Astrocyte (in vitro differentiated cells and primary cell): ENCODE measurements around the gene MTTP. TPM values are rescaled to one million over a fixed set of nuclear protein-coding genes. Genes with fewer than 3 reads are reported as not detected.

Experiments used
- DNase-seq: peaks from one replicate; pipeline ENCODE4 v3.0.0-alpha.2; 2010; ENCODE audit warnings: low read depth
- FAIRE-seq: peaks from 2 replicates; lab custom pipeline; 2011; peaks lifted over from hg19 to GRCh38; lab: Jason Lieb, UNC
- H2AFZ ChIP-seq: 2 replicates; pipeline ENCODE4 v1.6.0; 2012; ENCODE audit warnings: low read depth, low read length, inconsistent platforms
- H3K27ac ChIP-seq: 2 replicates; pipeline ENCODE4 v1.5.1; 2011; ENCODE audit warnings: low read depth, low read length, inconsistent platforms
- H3K27me3 ChIP-seq: 2 replicates; pipeline ENCODE4 v1.6.0; 2011; ENCODE audit warnings: low read length, inconsistent platforms; ENCODE audit not compliant: insufficient read depth
- H3K36me3 ChIP-seq: 2 replicates; pipeline ENCODE4 v1.5.1; 2011; ENCODE audit warnings: low read length, inconsistent platforms; ENCODE audit not compliant: insufficient read depth
- H3K4me1 ChIP-seq: 2 replicates; pipeline ENCODE4 v1.5.1; 2011; ENCODE audit warnings: low read length, inconsistent platforms; ENCODE audit not compliant: insufficient read depth
- H3K4me2 ChIP-seq: 2 replicates; pipeline ENCODE4 v1.6.0; 2012; ENCODE audit warnings: low read length, inconsistent platforms
- H3K4me3 ChIP-seq: 2 replicates; pipeline ENCODE4 v1.5.1; 2011; ENCODE audit warnings: low read depth, mild to moderate bottlenecking, low read length, inconsistent platforms; ENCODE audit not compliant: insufficient read depth
- H3K79me2 ChIP-seq: 2 replicates; pipeline ENCODE4 v1.6.0; 2012; ENCODE audit warnings: mild to moderate bottlenecking, low read length, inconsistent platforms; ENCODE audit not compliant: insufficient read depth
- H3K9ac ChIP-seq: 2 replicates; pipeline ENCODE4 v1.6.0; 2012; ENCODE audit warnings: mild to moderate bottlenecking, low read length, inconsistent platforms
- H3K9me3 ChIP-seq: 2 replicates; pipeline ENCODE4 v1.5.1; 2012; ENCODE audit warnings: low read depth, mild to moderate bottlenecking, low read length, inconsistent platforms; ENCODE audit not compliant: insufficient read depth
- H4K20me1 ChIP-seq: 2 replicates; pipeline ENCODE4 v1.6.0; 2012; ENCODE audit warnings: low read length, inconsistent platforms; ENCODE audit not compliant: insufficient read depth
- H3K27ac Mint-ChIP-seq: one replicate; pipeline ENCODE4 v1.8.0; 2021; ENCODE audit warnings: mild to moderate bottlenecking, mixed read lengths; ENCODE audit not compliant: unreplicated experiment
- H3K27me3 Mint-ChIP-seq: one replicate; pipeline ENCODE4 v1.8.0; 2021; ENCODE audit warnings: low read depth, mixed read lengths; ENCODE audit not compliant: unreplicated experiment
- H3K36me3 Mint-ChIP-seq: one replicate; pipeline ENCODE4 v1.8.0; 2021; ENCODE audit warnings: low read depth, mixed read lengths; ENCODE audit not compliant: unreplicated experiment
- H3K4me1 Mint-ChIP-seq: one replicate; pipeline ENCODE4 v1.8.0; 2021; ENCODE audit warnings: low read depth, mixed read lengths; ENCODE audit not compliant: unreplicated experiment
- H3K4me3 Mint-ChIP-seq: one replicate; pipeline ENCODE4 v1.8.0; 2021; ENCODE audit warnings: mild to moderate bottlenecking, moderate library complexity, mixed read lengths; ENCODE audit not compliant: unreplicated experiment
- H3K9me3 Mint-ChIP-seq: one replicate; pipeline ENCODE4 v1.8.0; 2021; ENCODE audit warnings: mild to moderate bottlenecking, mixed read lengths; ENCODE audit not compliant: unreplicated experiment
- CTCF ChIP-seq: IDR thresholded peaks from 2 replicates; pipeline ENCODE4 v1.5.1; 2011; ENCODE audit warnings: low read depth, mild to moderate bottlenecking, inconsistent platforms, low read length, moderate library complexity; ENCODE audit not compliant: insufficient read depth
- EZH2 ChIP-seq: IDR thresholded peaks from 2 replicates; pipeline ENCODE4 v1.6.1; 2012; ENCODE audit warnings: mild to moderate bottlenecking, low read length, inconsistent platforms; ENCODE audit not compliant: insufficient read depth
- total RNA-seq: library from RNA; stranded (reverse); gene quantifications from 2 replicates; pipeline ENCODE4 v1.2.1, GENCODE V29; 2021

Gene MTTP
- total RNA-seq, 1 donor from 2014 or later, result 0.41 TPM

- H3K4me3 Mint-ChIP-seq, result no peak overlapping the region
- no peak overlapping the region for H3K4me3 ChIP-seq
- FAIRE-seq, result no peak
- no peak for DNase-seq
- H3K79me2 ChIP-seq, result no peaks in the 10 kb centered on the region
- H3K27me3 Mint-ChIP-seq, result peaks cover 10% of the 10 kb centered on the region
- H3K36me3 ChIP-seq, result no peaks in the 10 kb centered on the region
- no peak overlapping the region for H2AFZ ChIP-seq
- no peaks in the 10 kb centered on the region for H3K4me1 ChIP-seq
- no peaks in the 10 kb centered on the region for H3K36me3 Mint-ChIP-seq
- no peak for TF ChIP-seq CTCF
- TF ChIP-seq EZH2, result no peak
- H3K27ac ChIP-seq, result no peak overlapping the region
- no peak overlapping the region for H3K9ac ChIP-seq
- no peaks in the 10 kb centered on the region for H3K4me1 Mint-ChIP-seq
- H3K9me3 Mint-ChIP-seq, result peaks cover 3% of the 10 kb centered on the region
- no peaks in the 10 kb centered on the region for H4K20me1 ChIP-seq
- H3K4me2 ChIP-seq, result no peak overlapping the region
- H3K27me3 ChIP-seq, result no peaks in the 10 kb centered on the region
- no peaks in the 10 kb centered on the region for H3K9me3 ChIP-seq
- no peak overlapping the region for H3K27ac Mint-ChIP-seq
Measured at GRCh38 chr4:99647071-99647470, 72.4 kb downstream of the MTTP start.

- Mint-ChIP-seq H3K4me3 (no peak overlapping the region), H3K9me3 (peaks cover 3% of the 10 kb centered on the region), H3K4me1 (no peaks in the 10 kb centered on the region), H3K36me3 (no peaks in the 10 kb centered on the region), H3K27ac (no peak overlapping the region), H3K27me3 (peaks cover 10% of the 10 kb centered on the region)
- DNase-seq, result no peak
- H3K27ac ChIP-seq, result no peak overlapping the region
- no peak overlapping the region for H2AFZ ChIP-seq
- H3K9ac ChIP-seq, result no peak overlapping the region
- H3K9me3 ChIP-seq, result no peaks in the 10 kb centered on the region
- H3K79me2 ChIP-seq, result no peaks in the 10 kb centered on the region
- no peaks in the 10 kb centered on the region for H4K20me1 ChIP-seq
- H3K4me1 ChIP-seq, result no peaks in the 10 kb centered on the region
- no peak overlapping the region for H3K4me2 ChIP-seq
- H3K27me3 ChIP-seq, result no peaks in the 10 kb centered on the region
- TF ChIP-seq EZH2 (no peak), CTCF (no peak)
- no peaks in the 10 kb centered on the region for H3K36me3 ChIP-seq
- H3K4me3 ChIP-seq, result no peak overlapping the region
- FAIRE-seq, result no peak
Measured at GRCh38 chr4:99648321-99648720, 73.7 kb downstream of the MTTP start.

GRCh38 chr4:99649208-99649607, 74.6 kb downstream of the MTTP start:
- FAIRE-seq, result no peak
- no peak overlapping the region for H3K4me2 ChIP-seq
- H3K27ac Mint-ChIP-seq, result no peak overlapping the region

More at GRCh38 chr4:99649208-99649607, 74.6 kb downstream of the MTTP start:
- Histone ChIP-seq H3K27me3 (no peaks in the 10 kb centered on the region), H3K36me3 (no peaks in the 10 kb centered on the region), H3K9ac (no peak overlapping the region), H3K4me1 (no peaks in the 10 kb centered on the region), H3K79me2 (no peaks in the 10 kb centered on the region), H3K4me3 (no peak overlapping the region), H3K27ac (no peak overlapping the region), H2AFZ (no peak overlapping the region), H3K9me3 (no peaks in the 10 kb centered on the region), H4K20me1 (no peaks in the 10 kb centered on the region)
- Mint-ChIP-seq H3K4me1 (no peaks in the 10 kb centered on the region), H3K27me3 (peaks cover 13% of the 10 kb centered on the region), H3K36me3 (no peaks in the 10 kb centered on the region), H3K9me3 (peaks cover 3% of the 10 kb centered on the region), H3K4me3 (no peak overlapping the region)
- TF ChIP-seq EZH2 (no peak), CTCF (no peak)
- no peak for DNase-seq
